ENCODE results near the gene ZCCHC24.
A peak's percentile ranks its signal among the peaks of the same experiment; 100 is the strongest.

ZCCHC24 gene

DNA sequence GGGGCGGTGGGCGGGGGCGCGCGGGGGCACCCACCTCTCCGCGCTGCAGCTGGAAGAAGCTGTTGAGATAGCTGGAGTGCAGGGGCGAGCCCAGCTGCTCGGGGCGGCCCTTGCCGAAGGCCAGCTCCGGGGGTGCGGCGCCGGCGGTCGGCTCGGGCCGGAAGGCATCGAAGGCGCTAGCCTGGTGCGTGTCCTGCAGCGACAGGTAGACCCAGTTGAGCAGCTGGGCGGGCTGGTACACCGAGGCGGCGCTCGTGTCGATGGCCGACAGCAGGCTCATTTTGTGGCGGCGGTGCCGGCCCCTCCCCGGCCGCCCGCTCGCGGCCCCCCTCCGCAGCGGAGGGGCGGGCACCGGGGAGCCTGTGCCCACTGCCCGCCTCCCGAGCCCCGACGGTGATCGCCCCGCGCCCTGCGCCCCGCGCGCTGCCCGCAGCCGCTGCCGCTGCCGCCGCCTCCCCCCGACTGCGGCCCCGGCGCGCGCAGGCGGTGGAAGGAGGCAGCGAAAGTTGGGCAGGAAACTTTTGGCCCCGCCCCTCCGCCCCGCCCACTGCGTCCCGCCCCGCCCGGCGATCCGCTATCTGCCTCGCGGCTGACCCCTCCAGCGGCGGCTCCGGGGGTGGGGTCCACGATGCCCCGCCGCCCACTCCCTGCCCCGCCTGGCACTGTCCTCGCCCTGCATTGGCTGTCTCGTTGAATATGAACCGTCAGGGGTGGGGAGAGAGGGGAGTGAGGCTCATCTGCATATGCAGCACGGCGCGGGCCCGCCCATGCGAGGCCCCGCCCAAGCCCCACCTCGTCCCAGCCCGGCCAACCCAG is at the start of gene ZCCHC24:
ZCCHC24 (minus strand) TSS at position 464 of the 816 bp plus-strand sequence; CDS start at position 280, 184 bp downstream.
- peak; percentile 99 for DNase-seq

GRCh38 chr10:79493806-79494205 is 48.4 kb upstream of the ZCCHC24 start:
- DNase-seq: no peak

- no peak for DNase-seq
These were observed 47.4 kb upstream of the ZCCHC24 start for GRCh38 chr10:79492839-79493238.

- no peak for DNase-seq
These were observed 46.8 kb upstream of the ZCCHC24 start for GRCh38 chr10:79492256-79492655.

DNA sequence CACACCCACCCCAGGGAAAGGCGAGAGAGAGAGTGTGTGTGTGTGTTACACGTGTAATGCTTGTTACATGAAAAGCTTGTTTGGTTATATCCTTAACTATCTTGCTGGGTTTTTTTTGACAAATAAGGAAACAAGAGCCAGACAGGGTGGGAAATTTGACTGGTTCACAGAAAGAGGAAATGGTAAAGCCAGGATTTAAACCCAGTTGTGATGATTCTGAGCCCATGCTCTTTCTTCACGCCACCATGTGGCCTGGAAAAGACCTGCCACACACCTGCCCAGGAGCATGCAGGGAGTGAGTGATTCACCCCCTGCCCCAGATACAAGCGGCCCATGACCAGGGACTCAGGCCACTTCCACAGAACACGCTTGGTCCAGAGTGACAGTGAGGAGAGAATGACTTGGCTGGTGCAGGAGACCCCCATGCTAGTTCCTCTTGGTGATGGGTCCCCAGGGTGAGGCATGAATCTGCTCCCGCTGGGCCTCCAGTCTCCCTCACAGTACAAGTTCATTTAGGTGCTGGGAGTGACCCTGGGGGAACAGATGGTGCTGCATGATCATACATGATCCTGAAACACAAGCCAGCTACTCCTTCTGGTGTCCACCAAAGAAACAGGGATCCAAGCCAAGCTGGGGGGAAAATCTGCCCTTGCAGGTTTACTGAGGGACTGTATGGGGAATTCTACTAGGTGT is 45.9 kb upstream of the ZCCHC24 start:
- no peak for DNase-seq

DNA sequence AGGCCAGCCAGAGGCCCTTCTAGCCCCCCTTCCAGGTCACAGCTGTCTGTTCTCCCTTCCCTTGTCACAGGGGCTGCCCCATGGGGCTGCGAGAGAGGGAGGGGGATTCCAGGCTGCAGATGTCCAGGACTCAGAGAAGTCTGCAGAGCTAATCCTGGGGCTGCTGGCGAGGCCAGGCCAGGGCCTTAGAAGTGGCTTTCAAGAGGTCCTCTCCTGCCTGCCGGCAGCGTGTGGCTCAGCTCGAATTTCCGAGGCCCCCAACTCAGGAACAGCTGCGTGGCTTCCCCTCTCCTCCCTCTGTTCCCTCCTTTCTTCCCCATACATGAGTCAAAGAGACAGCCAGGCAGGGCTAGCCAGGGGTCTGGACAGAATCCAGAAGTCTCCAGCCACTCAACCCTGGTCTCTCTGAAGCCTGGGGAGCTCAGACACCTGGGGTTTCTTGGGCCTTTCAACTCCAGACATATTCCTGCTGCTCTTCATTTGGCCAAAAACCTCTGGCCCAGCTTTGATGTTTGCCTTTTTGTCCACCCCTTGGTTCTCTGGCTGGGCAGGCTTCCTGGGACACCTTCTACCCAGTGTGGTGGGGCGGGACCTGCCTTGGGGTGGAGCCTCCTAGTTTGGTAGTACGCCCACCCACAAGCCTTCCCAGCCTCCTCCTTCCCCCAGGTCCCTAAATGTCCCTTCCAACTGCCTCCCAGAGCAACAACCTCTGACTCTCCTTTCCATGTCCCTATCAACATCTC is 45.1 kb upstream of the ZCCHC24 start:
- DNase-seq: peak; percentile 29

- DNase-seq: no peak
These were observed 43.4 kb upstream of the ZCCHC24 start for GRCh38 chr10:79488870-79489269.

- peak; percentile 93 for DNase-seq
These were observed 42.9 kb upstream of the ZCCHC24 start for GRCh38 chr10:79488336-79488735.

DNA sequence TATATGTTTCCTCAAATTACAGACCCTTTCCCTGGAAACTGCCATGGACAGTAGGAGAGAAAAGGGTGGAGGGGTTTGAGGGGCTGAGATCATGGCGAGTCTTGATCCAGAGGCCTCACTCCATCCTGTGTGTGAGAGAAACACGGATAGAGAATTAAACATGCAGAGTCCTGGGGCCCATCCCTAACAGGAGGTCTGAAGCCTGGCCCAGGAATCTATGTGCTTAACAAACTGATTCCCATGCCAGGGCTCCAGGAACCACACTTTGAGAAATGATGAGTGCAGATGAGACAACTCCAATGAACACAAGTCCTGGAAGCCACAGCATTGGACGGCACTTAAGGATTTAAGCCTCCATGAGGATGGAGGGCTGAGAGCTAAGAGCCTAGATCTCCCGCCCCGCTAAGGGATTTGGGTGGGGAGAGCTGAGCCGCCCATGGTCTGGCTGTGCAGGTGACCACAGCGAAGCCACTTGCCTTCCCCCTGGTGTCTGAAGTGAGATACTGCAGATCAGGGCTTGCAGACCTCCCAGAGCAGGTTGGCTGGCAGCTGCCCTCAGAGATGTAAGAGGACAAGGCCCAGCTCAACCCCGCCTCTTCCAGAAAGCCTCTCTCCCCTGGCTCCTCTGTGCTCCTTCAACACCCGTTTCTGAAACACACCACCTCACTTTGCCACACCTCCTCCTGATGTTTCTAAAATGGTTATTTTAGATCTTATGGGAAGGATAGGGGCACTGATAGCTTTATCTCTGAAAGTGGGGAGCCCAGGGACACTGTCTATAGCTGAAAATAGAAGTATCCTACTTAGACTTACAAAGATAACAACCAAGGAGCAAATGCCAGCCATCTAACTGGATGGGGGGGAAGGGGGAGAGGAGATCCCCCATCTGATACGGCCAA is 42.1 kb upstream of the ZCCHC24 start:
- DNase-seq: peak; percentile 63

DNA sequence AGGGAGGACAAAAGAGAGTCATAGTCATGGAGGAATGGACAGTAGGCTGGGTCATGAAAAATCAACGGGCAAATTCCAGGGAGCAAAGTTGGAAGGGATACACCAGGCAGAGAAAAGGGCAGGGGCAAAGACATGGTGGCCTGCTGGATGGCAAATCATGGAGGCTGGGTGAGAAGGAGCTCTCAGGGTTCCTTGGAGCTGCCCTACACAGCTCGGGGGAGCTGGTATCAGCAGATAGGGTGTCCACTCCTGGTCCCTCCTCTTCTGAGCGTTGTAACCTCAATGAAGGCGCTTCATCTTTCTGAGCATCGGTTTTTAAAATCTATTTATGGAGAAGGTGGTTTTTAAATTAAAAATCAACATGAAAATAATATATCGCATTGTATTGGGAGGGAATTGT is 39.1 kb upstream of the ZCCHC24 start:
- no peak for DNase-seq

DNA sequence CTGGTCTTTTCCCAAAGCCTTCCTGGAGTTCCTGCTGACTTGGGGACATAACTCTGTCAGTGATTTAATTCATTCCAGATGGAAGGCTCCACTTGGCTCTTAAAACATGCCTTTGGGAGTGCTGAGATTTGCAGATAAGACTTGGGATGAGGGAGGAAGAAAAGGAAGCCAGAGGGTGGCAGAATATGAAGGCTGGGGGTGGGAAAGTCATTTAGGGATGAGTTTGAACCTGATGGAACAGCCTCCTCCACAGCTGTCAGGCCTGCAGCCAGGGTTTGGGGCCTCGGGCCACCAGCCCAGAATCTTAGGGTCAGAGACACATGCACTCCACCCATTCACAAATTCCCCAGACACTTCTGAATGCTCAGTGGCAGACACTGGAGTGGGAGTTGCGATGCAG is 38.5 kb upstream of the ZCCHC24 start:
- peak; percentile 96 for DNase-seq

GRCh38 chr10:79483299-79483698 is 37.9 kb upstream of the ZCCHC24 start:
- peak; percentile 35 for DNase-seq

- DNase-seq: no peak
These were observed 37.3 kb upstream of the ZCCHC24 start for GRCh38 chr10:79482741-79483140.

GRCh38 chr10:79482304-79482703 is 36.9 kb upstream of the ZCCHC24 start:
- DNase-seq: peak; percentile 30

DNA sequence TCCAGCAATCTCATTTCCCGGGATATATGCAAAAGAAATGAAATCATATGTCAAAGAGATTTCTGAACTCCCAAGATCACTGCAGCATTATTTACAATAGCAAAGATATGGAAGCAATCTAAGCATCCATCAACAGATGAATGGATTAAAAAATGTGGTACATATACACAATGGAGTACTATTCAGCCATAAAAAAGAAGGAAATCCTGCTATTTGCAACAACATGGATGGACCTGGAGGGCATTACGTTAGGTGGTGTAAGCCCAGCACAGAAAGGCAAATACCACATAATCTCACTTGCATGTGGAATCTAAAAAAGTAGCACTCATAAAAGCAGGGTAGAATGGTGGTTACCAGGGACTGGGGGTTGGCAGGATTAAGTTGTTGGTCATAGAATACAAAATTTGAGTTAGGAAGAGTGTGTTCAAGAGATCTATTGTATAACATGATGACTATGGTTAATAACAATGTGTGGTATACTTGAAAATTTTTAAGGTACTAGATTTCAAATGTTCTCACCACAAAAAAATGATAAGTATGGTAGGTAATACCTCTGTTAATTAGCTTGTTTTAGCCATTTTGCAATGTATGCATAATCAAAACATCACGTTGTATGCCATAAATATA is 34.0 kb upstream of the ZCCHC24 start:
- DNase-seq: no peak

GRCh38 chr10:79477456-79477855 is 32.0 kb upstream of the ZCCHC24 start:
- no peak for DNase-seq

DNA sequence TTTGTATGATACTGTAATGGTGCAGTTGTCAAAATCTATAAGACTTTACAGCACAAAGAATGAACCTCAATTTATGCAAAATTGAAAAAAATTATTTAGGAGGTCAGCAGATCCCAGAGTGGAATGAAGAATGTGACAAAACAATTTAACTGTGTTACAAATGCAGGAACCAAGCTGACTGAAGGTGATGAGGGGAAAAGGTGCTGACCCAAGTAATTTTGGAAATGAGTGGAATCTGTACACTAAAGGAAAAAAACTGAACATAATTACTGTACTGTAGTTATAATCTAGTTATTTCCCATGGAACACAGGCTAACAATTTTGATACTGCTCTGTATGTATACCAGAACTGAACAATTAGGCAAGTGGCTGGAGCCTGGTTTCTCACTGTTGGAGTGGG is 31.2 kb upstream of the ZCCHC24 start:
- DNase-seq: no peak

DNA sequence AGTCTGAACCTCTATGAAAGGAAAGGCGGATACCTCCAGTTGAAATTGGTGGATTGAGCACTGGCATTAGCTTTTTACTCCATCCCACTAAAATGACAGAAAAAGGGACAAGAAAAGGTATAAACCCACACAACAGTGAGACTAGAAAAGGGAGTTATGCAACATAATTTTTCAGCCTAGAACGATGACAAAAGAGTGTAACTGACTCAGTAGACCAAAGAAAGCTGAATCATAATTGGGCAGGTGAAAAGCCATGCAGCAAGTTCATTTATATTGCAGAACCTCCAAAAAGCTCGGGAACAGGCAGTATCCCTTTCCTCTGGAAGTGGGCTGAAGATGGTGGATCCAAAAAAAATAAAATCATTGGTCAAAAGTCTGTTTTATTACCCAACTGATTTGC is 30.5 kb upstream of the ZCCHC24 start:
- DNase-seq: no peak

DNA sequence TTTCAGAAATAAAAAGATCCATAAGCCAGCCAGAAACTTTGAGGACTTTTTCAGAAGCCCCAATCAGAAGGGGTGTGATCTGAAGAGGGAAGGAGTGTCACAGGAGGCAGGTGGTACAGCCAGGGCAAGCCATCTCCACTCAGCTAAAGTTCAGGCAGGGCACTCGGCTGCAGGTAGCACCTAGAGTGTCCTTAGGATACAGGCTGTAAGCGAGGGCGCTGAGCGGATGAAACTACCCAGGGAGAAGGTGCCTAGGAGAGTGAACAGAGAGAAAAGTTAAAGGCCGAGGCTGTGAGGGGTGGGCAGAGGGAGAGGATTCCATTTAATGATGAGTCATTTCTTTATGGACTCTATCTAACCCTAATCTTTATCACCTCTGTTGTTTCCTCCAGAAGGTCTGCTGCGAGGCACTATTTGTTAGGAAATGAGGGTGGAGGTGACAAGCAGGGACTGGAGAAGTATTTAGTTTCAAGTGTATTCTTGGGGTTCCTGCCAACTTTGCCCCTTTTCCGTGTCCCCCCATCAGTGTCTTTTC is 29.8 kb upstream of the ZCCHC24 start:
- DNase-seq: no peak

DNA sequence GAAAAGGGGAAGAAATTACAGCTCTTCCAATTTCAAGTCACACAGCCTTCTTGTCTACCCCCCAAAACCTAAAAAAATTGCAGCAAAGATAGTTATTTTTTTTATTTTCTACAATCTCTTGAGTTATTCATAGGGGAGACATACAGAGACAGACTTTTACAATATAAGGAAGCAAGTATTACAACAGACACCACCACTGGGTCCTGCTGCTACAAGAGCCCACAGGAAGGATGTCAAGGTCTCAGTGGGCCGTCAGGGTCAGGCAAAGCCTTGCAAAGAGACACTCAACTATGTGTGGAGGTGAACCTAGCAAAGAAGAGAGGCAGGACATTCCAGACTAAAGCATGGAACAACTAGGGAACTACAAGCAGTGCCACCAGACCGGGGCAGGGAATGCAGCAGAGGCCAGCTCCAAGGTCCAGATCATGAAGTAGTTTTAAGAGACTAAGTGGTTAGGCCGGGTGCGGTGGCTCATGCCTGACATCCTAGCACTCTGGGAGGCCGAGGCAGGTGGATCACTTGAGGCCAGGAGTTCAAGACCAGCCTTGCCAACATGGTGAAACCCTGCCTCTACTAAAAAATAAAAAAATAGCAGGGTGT is 28.2 kb upstream of the ZCCHC24 start:
- no peak for DNase-seq

- peak; percentile 21 for DNase-seq
These were observed 27.5 kb upstream of the ZCCHC24 start for GRCh38 chr10:79472951-79473350.
